UCSD-AML1 (cell line): ENCODE measurements around the gene NR1D2.
A peak's percentile ranks its signal among the peaks of the same experiment; 100 is the strongest.

Experiments used
- DNase-seq: peaks from one replicate; lab custom pipeline; 2025; ENCODE audit not compliant: unreplicated experiment; lab: John Stamatoyannopoulos, UW

Gene NR1D2

GRCh38 chr3:23961913-23962312 lies 16.8 kb downstream of the NR1D2 start:
- DNase-seq: no peak

GRCh38 chr3:23964537-23965235 lies 19.6 kb downstream of the NR1D2 start:
- DNase-seq: no peak

- no peak for DNase-seq
Observed at GRCh38 chr3:23966328-23966727, 21.2 kb downstream of the NR1D2 start.

GRCh38 chr3:23968463-23969184 lies 23.5 kb downstream of the NR1D2 start:
- DNase-seq: no peak

- no peak for DNase-seq
Observed at GRCh38 chr3:23969393-23969792, 24.3 kb downstream of the NR1D2 start.

GRCh38 chr3:23971684-23972083 lies 26.6 kb downstream of the NR1D2 start:
- DNase-seq: no peak

- DNase-seq: no peak
Observed at GRCh38 chr3:23976555-23976954, 31.5 kb downstream of the NR1D2 start.

- no peak for DNase-seq
Observed at GRCh38 chr3:23979569-23979968, 34.5 kb downstream of the NR1D2 start.

GRCh38 chr3:23981136-23981535 lies 36.0 kb downstream of the NR1D2 start:
- DNase-seq: no peak

GRCh38 chr3:23981955-23982354 lies 36.9 kb downstream of the NR1D2 start:
- no peak for DNase-seq

GRCh38 chr3:23984934-23985333 lies 39.8 kb downstream of the NR1D2 start:
- no peak for DNase-seq

GRCh38 chr3:23985747-23986544 lies 40.9 kb downstream of the NR1D2 start:
- no peak for DNase-seq

GRCh38 chr3:23987356-23987755 lies 42.3 kb downstream of the NR1D2 start:
- DNase-seq: peak; percentile 19

GRCh38 chr3:23991306-23991682 lies 46.2 kb downstream of the NR1D2 start:
- DNase-seq: no peak

GRCh38 chr3:23991683-23992628 lies 46.9 kb downstream of the NR1D2 start:
- DNase-seq: no peak

- no peak for DNase-seq
Observed at GRCh38 chr3:23993556-23994243, 48.6 kb downstream of the NR1D2 start.

GRCh38 chr3:23994244-23994569 lies 49.1 kb downstream of the NR1D2 start:
- DNase-seq: no peak

GRCh38 chr3:23995219-23995618 lies 50.1 kb downstream of the NR1D2 start:
- no peak for DNase-seq

GRCh38 chr3:23996095-23996524 lies 51.0 kb downstream of the NR1D2 start:
- DNase-seq: no peak

GRCh38 chr3:23999012-23999641 lies 54.0 kb downstream of the NR1D2 start:
- peak; percentile 67 for DNase-seq
